Measurements from ENCODE around the gene OR52J3.
"Not testable (repeated sequence)": the region's sequence is repeated elsewhere in the genome, so short reads cannot be mapped to it uniquely, and the experiment has no call there.

Gene OR52J3

GRCh38 chr11:5046226-5046625 lies at the start of gene OR52J3:
OR52J3 (plus strand) TSS chr11:5046526; CDS start chr11:5046526, 0 bp downstream.
- DNase-seq, result no peak

- DNase-seq, result no peak
Observed at GRCh38 chr11:5004424-5005274, 41.7 kb upstream of the OR52J3 start.

GRCh38 chr11:5007561-5007960 lies 38.8 kb upstream of the OR52J3 start:
- no peak for DNase-seq

- DNase-seq, result no peak
Observed at GRCh38 chr11:5011254-5011653, 35.1 kb upstream of the OR52J3 start.

GRCh38 chr11:5013012-5013411 lies 33.3 kb upstream of the OR52J3 start:
- DNase-seq, result no peak

GRCh38 chr11:5021996-5022395 lies 24.3 kb upstream of the OR52J3 start:
- DNase-seq, result no peak

GRCh38 chr11:5036669-5037068 lies 9.7 kb upstream of the OR52J3 start:
- DNase-seq, result no peak

GRCh38 chr11:5037926-5038325 lies 8.4 kb upstream of the OR52J3 start:
- no peak for DNase-seq

GRCh38 chr11:5038341-5038740 lies 8.0 kb upstream of the OR52J3 start:
- DNase-seq, result no peak

- no peak for DNase-seq
Observed at GRCh38 chr11:5040876-5041275, 5.5 kb upstream of the OR52J3 start.

GRCh38 chr11:5042091-5042490 lies 4.2 kb upstream of the OR52J3 start:
- DNase-seq, result no peak

GRCh38 chr11:5043380-5043779 lies 2.9 kb upstream of the OR52J3 start:
- DNase-seq, result no peak

- DNase-seq, result no peak
Observed at GRCh38 chr11:5046754-5047330, 516 bp downstream of the OR52J3 start.

GRCh38 chr11:5058679-5059078 lies 12.4 kb downstream of the OR52J3 start:
- not testable (repeated sequence) for DNase-seq

- no peak for DNase-seq
Observed at GRCh38 chr11:5059391-5059790, 13.1 kb downstream of the OR52J3 start, which contains the start of gene OR52E2. OR52E2 (minus strand) TSS chr11:5059627; CDS start chr11:5059627, 0 bp downstream.

GRCh38 chr11:5065027-5065426 lies 18.7 kb downstream of the OR52J3 start:
- DNase-seq, result no peak

GRCh38 chr11:5069272-5069671 lies 22.9 kb downstream of the OR52J3 start, which contains the start of gene OR52E1:
OR52E1 (plus strand) TSS chr11:5069572.
- DNase-seq, result no peak

GRCh38 chr11:5071799-5072198 lies 25.5 kb downstream of the OR52J3 start:
- no peak for DNase-seq

GRCh38 chr11:5081405-5081804 lies 35.1 kb downstream of the OR52J3 start:
- DNase-seq, result no peak

- no peak for DNase-seq
Observed at GRCh38 chr11:5083602-5084001, 37.3 kb downstream of the OR52J3 start.

- DNase-seq, result no peak
Observed at GRCh38 chr11:5088556-5088955, 42.2 kb downstream of the OR52J3 start.

GRCh38 chr11:5090668-5091067 lies 44.3 kb downstream of the OR52J3 start:
- DNase-seq, result no peak

GRCh38 chr11:5092821-5093585 lies 46.7 kb downstream of the OR52J3 start:
- no peak for DNase-seq

- DNase-seq, result no peak
Observed at GRCh38 chr11:5096011-5096410, 49.7 kb downstream of the OR52J3 start.

All from KG1 (cell line).